Stimulated activated CD8-positive, alpha-beta memory T cell treated with anti-CD3 and anti-CD28 coated beads, Interleukin-7, amount 100 ng/mL, for 1 hour (primary cell): ENCODE data around the gene LDHB.
"Not testable (repeated sequence)": the region's sequence is repeated elsewhere in the genome, so short reads cannot be mapped to it uniquely, and the experiment has no call there.

Experiments
- DNase-seq, 2 donors: peaks; one replicate each; pipeline ENCODE4 v3.0.0-alpha.2; 2020; ENCODE audit warnings: low read depth in 2 of 2

The LDHB gene

DNA sequence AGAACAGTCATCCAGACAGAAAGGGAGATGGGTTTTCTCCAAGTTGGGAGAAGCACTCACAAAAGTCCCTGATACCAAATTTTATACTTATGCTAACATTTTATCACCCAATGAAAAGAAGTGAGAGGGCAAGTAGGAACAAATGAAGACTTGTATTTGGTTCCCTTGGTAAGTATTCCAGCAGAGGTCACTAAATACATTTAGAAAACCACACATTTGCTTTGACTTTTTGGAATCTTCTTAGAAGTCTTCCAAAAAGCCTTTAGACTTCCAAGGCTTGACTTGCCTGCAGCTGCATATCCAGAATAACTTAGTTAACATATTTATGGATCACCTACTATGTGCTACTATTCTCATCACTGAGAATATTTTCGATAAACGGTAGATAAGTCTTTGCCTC, 49.9 kb downstream of the LDHB start:
- DNase-seq = no peak

DNA sequence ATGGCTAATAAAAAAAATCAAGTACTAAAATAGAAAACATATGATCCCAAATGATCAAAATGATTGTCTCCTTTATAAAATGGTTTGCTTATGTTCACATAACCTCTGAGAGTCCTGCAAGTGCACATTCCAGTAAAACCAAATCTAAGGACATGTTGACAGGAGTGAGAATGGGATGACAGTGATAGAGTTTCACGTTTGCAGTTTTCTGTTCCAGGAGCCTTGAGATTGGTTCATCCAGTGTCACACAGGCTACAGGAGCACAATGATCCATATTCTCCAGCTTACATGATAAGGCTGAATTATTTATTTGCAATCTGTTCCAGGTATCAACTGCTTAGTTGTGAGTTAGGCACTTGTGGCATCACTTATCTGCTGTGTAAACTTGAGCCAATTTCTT, 51.5 kb downstream of the LDHB start:
- no peak for DNase-seq

DNA sequence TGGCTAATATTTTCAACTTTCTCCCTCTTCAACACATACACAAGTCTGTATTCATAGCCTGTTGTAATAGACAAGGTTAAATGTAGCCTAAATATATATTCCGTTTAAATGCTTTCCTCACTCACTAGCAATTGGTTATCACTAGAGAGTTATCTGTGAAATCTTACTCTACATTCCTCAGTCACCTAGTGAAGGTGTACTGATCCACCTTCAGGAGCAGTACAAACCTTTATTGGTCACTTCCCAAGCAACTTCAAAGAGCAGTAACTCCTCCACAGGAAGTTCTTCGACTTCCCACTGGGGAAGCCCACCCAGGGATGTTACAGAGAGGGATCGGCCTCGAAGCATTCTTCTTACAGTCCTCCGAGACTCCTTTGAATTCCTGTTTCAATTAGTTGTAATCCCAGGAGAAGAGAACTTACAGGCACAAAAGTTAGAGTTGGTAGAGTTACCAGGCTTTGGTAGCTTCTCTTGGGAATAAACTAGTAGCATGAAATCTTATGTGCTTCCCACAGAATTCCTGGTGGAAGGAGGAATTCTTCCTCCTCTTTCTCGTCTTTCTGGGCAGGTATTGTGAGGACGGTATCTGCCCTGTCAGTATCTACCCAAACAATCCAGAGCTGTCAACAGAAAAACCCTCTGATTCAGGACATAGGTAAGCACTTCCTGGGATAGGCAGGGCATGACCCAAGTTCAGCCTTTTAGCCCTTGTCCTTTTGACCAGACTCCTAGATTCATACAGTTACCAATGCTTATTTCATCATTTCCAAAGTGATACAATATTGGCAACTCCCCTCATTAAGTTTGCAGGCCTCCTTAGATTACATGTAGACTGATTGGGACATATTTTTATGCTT, 53.2 kb downstream of the LDHB start, which contains the start of gene GYS2:
TSS of gene GYS2 (minus strand) at position 603 of the 857 bp plus-strand sequence. CDS start at position 348, 255 bp downstream.
- DNase-seq = no peak

DNA sequence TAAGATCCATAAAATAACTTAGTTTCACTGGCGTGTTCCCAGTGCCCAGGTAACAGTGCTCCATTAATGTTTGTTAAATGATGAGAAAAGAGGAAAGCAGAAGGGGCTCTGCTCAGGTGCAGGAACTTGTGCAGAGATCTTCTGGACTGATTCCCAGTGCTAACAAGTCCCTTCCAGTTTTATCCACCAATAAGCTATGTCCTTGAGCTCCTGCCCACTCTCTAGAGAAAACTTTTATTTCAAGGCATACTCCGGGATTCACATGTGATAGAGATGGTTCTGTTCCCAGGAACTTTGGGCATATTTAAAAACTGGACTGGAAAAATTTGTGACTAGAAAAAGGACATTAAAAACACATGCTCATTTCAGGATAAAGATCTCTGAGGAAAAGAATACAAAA, 54.9 kb downstream of the LDHB start:
- no peak for DNase-seq

DNA sequence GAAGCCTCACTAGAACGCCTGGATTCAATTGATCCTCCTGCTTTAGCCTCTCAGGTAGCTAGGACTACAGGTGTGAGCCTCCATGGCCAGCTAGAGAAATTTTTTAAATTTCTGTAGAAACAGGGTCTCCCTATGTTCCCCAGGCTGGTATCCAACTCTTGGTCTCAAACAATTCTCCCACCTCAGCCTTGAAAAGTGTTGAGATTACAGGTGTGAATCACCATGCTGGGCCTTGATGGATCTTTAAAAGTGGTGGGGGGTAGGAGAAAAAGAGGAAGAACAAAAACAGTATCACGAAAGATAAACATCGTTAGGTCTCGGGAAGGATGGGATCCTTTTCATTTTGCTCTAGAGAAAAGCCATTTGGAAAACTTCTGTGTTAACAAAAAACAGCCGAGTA, 57.4 kb downstream of the LDHB start:
- DNase-seq = no peak

DNA sequence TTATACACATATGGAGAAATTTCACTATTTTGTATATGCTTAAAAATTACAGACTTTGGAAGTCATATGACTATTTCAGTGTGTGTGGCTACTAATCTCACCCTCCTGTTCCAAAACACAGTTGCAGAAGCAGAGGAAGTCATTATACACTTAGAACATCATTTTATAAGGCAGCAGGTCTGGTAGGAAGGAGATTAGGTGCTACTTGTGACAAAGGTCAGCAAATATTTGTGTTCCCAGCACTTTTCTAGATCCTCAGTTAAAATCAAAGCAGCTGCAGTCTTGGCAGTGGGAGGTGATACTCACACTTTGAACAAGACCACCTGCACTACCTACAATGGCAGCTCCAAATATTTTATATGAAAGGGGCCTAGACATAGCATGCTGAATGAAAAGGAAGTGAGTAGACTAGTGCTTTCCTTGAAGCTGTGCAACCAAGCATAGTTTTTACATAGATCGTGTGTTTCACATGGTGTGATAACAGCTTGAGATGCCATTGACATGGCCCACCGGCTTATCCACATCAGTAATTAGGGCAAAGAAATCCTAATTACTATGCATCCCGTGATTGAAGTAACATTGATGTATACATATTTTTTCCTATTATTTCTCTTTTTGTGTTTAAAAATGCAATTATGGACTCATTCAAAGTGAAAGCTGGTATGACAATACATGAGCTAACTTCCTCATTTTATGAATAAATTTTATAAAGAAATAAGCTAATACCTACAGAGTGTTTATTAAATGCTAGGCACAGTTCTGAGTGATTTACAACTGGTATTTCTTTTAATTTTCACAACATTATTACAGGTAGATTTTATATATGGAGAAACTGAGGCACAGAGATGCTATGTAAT, 58.3 kb downstream of the LDHB start:
- no peak for DNase-seq

DNA sequence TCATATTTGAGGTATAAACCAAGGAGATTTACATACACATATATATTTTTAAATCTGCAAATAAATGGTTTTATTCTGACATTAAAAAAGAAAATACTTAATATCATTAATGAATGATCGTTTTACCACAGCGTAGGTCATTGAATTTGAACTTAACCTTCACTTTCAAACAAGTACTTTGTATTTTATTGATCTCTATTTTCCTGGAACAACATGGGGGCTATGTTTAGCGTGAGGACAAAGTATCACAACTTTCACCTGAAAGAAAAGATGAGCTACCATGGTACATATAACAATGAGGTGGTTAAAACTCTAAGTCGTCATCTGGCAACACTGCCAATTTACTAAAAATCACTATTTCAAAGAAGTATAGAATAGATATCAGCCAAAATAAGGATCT, 59.0 kb downstream of the LDHB start:
- DNase-seq = no peak

DNA sequence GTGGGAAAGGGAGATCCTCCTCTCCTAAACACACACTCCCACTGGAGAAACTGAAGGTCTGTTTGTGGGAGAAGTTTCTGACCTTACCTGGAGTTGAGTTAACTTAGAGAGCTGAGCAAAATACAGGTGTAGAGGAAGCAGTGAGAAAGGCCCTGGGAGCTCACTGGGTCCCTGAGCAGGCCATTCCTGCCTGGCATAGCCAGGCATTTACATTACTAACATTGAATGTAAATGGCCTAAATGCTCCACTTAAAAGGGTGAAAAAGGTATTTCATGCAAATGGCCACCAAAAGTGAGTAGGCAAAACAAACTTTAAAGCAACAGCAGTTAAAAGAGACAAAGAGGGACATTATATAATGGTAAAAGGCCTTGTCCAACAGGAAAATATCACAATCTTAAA, 62.3 kb downstream of the LDHB start:
- not testable (repeated sequence) for DNase-seq

DNA sequence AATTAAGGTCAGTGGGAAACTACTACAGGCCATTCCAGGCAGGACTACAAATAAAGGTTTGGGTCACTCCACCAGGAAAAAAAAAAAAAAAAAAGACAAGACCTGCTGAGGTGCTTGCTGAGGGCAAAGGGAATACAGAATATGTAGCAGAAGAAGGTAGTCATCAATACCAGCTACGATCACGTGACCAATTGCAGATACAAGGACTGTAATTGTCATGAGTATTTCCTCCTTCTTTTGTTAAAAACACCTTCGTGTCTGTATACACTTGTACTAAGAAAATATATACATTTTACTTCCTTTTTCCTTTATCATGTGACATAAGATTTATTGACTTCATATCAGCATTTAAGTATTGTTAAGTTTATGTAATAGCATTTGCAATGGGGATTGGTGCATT, 72.2 kb downstream of the LDHB start:
- DNase-seq = no peak
